CD14-positive monocyte (primary cell): ENCODE data around the gene TEX28. TPM values are rescaled to one million over a fixed set of nuclear protein-coding genes. Genes with fewer than 3 reads are reported as not detected.

Experiments used
- DNase-seq, 3 donors: peaks; one replicate each; pipeline ENCODE4 v3.0.0-alpha.2; 2011 to 2022
- H2AFZ ChIP-seq: 2 replicates; pipeline ENCODE4 v1.6.0; 2012; ENCODE audit warnings: mild to moderate bottlenecking, low read depth, low read length, inconsistent platforms; ENCODE audit not compliant: insufficient read depth, poor library complexity, severe bottlenecking
- H3K27ac ChIP-seq, 2 donors: 1 replicate in 1 of 2; 2 replicates in 1 of 2; pipeline ENCODE4 v1.5.1; 2012 to 2013; ENCODE audit warnings: low read length in 2 of 2, control low read depth in 1 of 2, inconsistent platforms in 1 of 2, low read depth in 1 of 2, mild to moderate bottlenecking in 1 of 2
- H3K27me3 ChIP-seq, 2 donors: one replicate each; pipeline versions ENCODE4 v1.6.0 to v1.6.1; 2011 to 2013; ENCODE audit warnings: low read length in 2 of 2; ENCODE audit not compliant: control insufficient read depth in 2 of 2, insufficient read depth in 2 of 2
- H3K36me3 ChIP-seq, 2 donors: replicated peaks in 1 of 2; 1 replicate in 1 of 2; 2 replicates in 1 of 2; pipeline versions ENCODE4 v1.5.1 to v1.6.1; 2012 to 2013; ENCODE audit warnings: low read length in 2 of 2, control low read depth in 1 of 2, inconsistent platforms in 1 of 2, mild to moderate bottlenecking in 1 of 2; ENCODE audit not compliant: insufficient read depth in 2 of 2, control insufficient read depth in 1 of 2
- H3K4me1 ChIP-seq, 2 donors: 1 replicate in 1 of 2; 2 replicates in 1 of 2; pipeline versions ENCODE4 v1.5.1 to v1.6.1; 2012 to 2013; ENCODE audit warnings: low read length in 2 of 2, control low read depth in 1 of 2, inconsistent platforms in 1 of 2, mild to moderate bottlenecking in 1 of 2, moderate library complexity in 1 of 2; ENCODE audit not compliant: insufficient read depth in 2 of 2, control insufficient read depth in 1 of 2
- H3K4me2 ChIP-seq: replicated peaks from 2 replicates; pipeline ENCODE3; 2012; ENCODE audit warnings: low read length, moderate library complexity, mild to moderate bottlenecking; ENCODE audit not compliant: poor library complexity, severe bottlenecking; ENCODE audit errors: extremely low read depth
- H3K4me3 ChIP-seq, 3 experiments: fragments of 200-600 bp in 1 of 3; sonication (generic) in 1 of 3; replicated peaks in 1 of 3; 1 replicate in 2 of 3; 2 replicates in 1 of 3; pipeline ENCODE4 v1.5.1; 2011 to 2013; ENCODE audit warnings: low read length in 3 of 3, mild to moderate bottlenecking in 3 of 3, control low read depth in 2 of 3, low read depth in 2 of 3, inconsistent platforms in 1 of 3, moderate library complexity in 1 of 3
- H3K79me2 ChIP-seq: 2 replicates; pipeline ENCODE4 v1.6.0; 2012; ENCODE audit warnings: mild to moderate bottlenecking, control low read depth, inconsistent platforms, low read length, moderate library complexity; ENCODE audit not compliant: insufficient read depth
- H3K9ac ChIP-seq: 2 replicates; pipeline ENCODE4 v1.6.0; 2017; ENCODE audit warnings: low read length, mild to moderate bottlenecking; ENCODE audit not compliant: insufficient read depth, poor library complexity, severe bottlenecking
- H3K9me3 ChIP-seq, 2 donors: replicated peaks in 1 of 2; 1 replicate in 1 of 2; 2 replicates in 1 of 2; pipeline versions ENCODE4 v1.5.1 to v1.6.1; 2012 to 2013; ENCODE audit warnings: low read length in 2 of 2, control low read depth in 1 of 2; ENCODE audit not compliant: control insufficient read depth in 1 of 2, insufficient read depth in 1 of 2
- H4K20me1 ChIP-seq: 2 replicates; pipeline ENCODE4 v1.6.0; 2012; ENCODE audit warnings: mild to moderate bottlenecking, low read length, control low read depth, moderate library complexity; ENCODE audit not compliant: insufficient read depth
- H3K27ac Mint-ChIP-seq, 7 donors: one replicate each; pipeline ENCODE4 v1.8.0; 2020; ENCODE audit warnings: mild to moderate bottlenecking in 7 of 7, mixed read lengths in 7 of 7, moderate library complexity in 6 of 7, inconsistent platforms in 2 of 7
- H3K27me3 Mint-ChIP-seq, 3 donors: one replicate each; pipeline ENCODE4 v1.8.0; 2021 to 2022; ENCODE audit warnings: low read depth in 3 of 3, mild to moderate bottlenecking in 3 of 3, mixed read lengths in 3 of 3, moderate library complexity in 3 of 3, inconsistent platforms in 1 of 3
- H3K36me3 Mint-ChIP-seq, 2 donors: one replicate each; pipeline ENCODE4 v1.8.0; 2020; ENCODE audit warnings: mixed read lengths in 2 of 2, inconsistent platforms in 1 of 2, mild to moderate bottlenecking in 1 of 2
- H3K4me1 Mint-ChIP-seq: one replicate; pipeline ENCODE4 v1.8.0; 2020; ENCODE audit warnings: mild to moderate bottlenecking, mixed read lengths
- H3K4me3 Mint-ChIP-seq, 2 donors: one replicate each; pipeline ENCODE4 v1.8.0; 2020; ENCODE audit warnings: mild to moderate bottlenecking in 2 of 2, mixed read lengths in 2 of 2, moderate library complexity in 1 of 2
- H3K9me3 Mint-ChIP-seq, 7 donors: one replicate each; pipeline ENCODE4 v1.8.0; 2020 to 2022; ENCODE audit warnings: mixed read lengths in 7 of 7, mild to moderate bottlenecking in 6 of 7, moderate library complexity in 6 of 7, inconsistent platforms in 2 of 7
- WGBS: methylation state at CpG from one replicate; pipeline ENCODE4 v1.1.5; 2013; ENCODE audit warnings: missing lambda C conversion rate; ENCODE audit not compliant: insufficient coverage; 5-methylcytosine and 5-hydroxymethylcytosine counted together
- intact Hi-C, 2 donors: fragments of 100-400 bp; cut with micrococcal nuclease; formaldehyde crosslinking; loops; one replicate each; pipeline versions ENCODE4 v1.15.0 to v1.15.1; 2023
- polyA plus RNA-seq, 3 donors: library from polyadenylated mRNA; depleted of rRNA in 1 of 3; unstranded in 2 of 3; stranded (reverse) in 1 of 3; fragments of 300-500 nt in 2 of 3; fragments of >200 nt in 1 of 3; fragmentation: Illumina TruSeq in 2 of 3; gene quantifications; 1 replicate in 2 of 3; 2 replicates in 1 of 3; pipeline ENCODE4 v1.2.3, GENCODE V29; 2012 to 2021
- TF ChIP-seq, protein P1 (sequence below): fragments of 200-600 bp; IDR thresholded peaks from one replicate; pipeline ENCODE4 v1.8.0; 2022; ENCODE audit warnings: antibody characterized with exemption, mild to moderate bottlenecking

The TEX28 gene
- polyA plus RNA-seq, 3 donors: not detected

DNA sequence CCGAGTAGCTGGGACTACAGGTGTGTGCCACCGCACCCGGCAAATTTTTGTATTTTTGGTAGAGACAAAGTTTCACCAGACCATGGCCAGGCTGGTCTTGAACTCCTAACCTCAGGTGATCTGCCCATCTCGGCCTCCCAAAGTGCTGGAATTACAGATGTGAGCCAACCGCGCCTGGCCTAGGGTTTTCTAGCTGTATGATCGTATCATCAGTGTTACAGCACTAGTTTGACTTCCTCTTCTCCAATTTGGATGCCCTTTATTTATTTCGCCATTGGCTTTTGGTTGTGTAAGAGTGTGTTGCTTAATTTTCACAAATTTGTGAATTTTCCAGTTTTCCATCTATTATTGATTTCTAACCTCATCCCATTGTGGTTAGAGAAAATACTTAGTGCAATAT lies 5.9 kb upstream of the TEX28 start:
- Mint-ChIP-seq H3K27me3 (peaks cover 0 to 21% (median 0%) of the 10 kb centered on the region in 3 donors), H3K36me3 (peaks cover 0 to 4% of the 10 kb centered on the region in 2 donors), H3K27ac (peak overlapping the region; percentile 86 to 91 (median 88)), H3K4me3 (no peak overlapping the region), H3K4me1 (peaks cover 49% of the 10 kb centered on the region), H3K9me3 (peaks cover 0 to 18% (median 2%) of the 10 kb centered on the region in 7 donors)
- Histone ChIP-seq H3K4me3 (no peak overlapping the region), H2AFZ (no peak overlapping the region), H3K9ac (no peak overlapping the region), H3K79me2 (no peaks in the 10 kb centered on the region), H3K36me3 (no peaks in the 10 kb centered on the region), H3K9me3 (peaks cover 0 to 2% of the 10 kb centered on the region in 2 donors), H3K4me1 (peaks cover 45 to 51% of the 10 kb centered on the region in 2 donors), H3K27ac (peak overlapping the region; percentile 68 to 73), H3K27me3 (no peaks in the 10 kb centered on the region), H3K4me2 (no peak overlapping the region), H4K20me1 (no peaks in the 10 kb centered on the region)
- 0% methylated on average over 1 of the region's 8 CpGs for WGBS
- TF ChIP-seq, protein P1, sequence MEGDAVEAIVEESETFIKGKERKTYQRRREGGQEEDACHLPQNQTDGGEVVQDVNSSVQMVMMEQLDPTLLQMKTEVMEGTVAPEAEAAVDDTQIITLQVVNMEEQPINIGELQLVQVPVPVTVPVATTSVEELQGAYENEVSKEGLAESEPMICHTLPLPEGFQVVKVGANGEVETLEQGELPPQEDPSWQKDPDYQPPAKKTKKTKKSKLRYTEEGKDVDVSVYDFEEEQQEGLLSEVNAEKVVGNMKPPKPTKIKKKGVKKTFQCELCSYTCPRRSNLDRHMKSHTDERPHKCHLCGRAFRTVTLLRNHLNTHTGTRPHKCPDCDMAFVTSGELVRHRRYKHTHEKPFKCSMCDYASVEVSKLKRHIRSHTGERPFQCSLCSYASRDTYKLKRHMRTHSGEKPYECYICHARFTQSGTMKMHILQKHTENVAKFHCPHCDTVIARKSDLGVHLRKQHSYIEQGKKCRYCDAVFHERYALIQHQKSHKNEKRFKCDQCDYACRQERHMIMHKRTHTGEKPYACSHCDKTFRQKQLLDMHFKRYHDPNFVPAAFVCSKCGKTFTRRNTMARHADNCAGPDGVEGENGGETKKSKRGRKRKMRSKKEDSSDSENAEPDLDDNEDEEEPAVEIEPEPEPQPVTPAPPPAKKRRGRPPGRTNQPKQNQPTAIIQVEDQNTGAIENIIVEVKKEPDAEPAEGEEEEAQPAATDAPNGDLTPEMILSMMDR: no peak
- intact Hi-C loops: no loop called here
- DNase-seq: peak; percentile 75 to 84 (median 78)

DNA sequence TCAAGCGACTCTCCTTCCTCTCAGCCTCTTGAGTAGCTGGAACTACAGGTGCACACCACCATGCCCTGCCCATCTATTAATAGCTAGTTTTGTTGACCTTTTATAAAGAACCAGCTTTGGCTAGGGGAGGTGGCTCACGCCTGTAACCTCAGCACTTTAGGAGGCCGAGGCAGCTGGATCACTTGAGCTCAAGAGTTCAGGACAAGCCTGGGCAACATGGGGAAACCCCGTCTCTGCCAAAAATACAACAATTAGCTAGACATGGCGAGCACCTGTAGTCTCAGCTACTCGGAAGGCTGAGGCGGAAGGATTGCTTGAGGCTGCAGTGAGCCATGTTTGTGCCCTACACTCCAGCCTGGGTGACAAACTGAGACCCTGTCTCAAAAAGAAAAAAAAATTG lies 3.4 kb upstream of the TEX28 start:
- Histone ChIP-seq H3K4me2 (no peak overlapping the region), H3K4me3 (no peak overlapping the region), H3K36me3 (no peaks in the 10 kb centered on the region), H3K9ac (no peak overlapping the region), H3K79me2 (no peaks in the 10 kb centered on the region), H3K27me3 (no peaks in the 10 kb centered on the region), H3K9me3 (peaks cover 0 to 5% of the 10 kb centered on the region in 2 donors), H4K20me1 (no peaks in the 10 kb centered on the region), H2AFZ (no peak overlapping the region), H3K27ac (no peak overlapping the region), H3K4me1 (peaks cover 33 to 45% of the 10 kb centered on the region in 2 donors)
- intact Hi-C loops: no loop called here
- Mint-ChIP-seq H3K9me3 (peaks cover 0 to 26% (median 8%) of the 10 kb centered on the region in 7 donors), H3K27me3 (peaks cover 0 to 16% (median 0%) of the 10 kb centered on the region in 3 donors), H3K27ac (peak overlapping the region in 5 of 7 donors; percentile 44 to 87 (median 56)), H3K4me1 (peaks cover 38% of the 10 kb centered on the region), H3K4me3 (no peak overlapping the region), H3K36me3 (no peaks in the 10 kb centered on the region)
- DNase-seq: no peak
- TF ChIP-seq, protein P1: no peak
- WGBS: no CpG with 5 or more reads among the region's 7 CpGs
